ENCODE results near the gene MUSK.
"Not testable (repeated sequence)": the region's sequence is repeated elsewhere in the genome, so short reads cannot be mapped to it uniquely, and the experiment has no call there.

Gene MUSK

DNA sequence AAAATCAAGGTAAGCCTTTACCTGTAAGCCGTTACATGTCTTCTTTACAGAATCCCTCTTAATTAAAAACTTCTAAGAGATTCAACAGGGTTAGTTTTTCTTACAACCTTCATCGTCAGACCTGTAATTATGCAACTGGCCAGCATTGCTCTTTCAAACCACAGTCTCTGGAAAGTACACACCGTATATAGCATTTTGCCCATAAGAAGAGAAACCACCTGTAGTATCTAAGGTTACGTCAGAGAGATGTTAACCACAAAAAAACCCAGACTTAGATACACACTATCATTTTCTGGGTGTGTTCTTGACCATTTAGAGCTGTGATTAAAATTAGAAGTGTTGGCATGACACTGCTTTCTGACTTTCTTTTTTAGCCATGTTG lies 140.0 kb downstream of the MUSK start:
- no peak for DNase-seq (ENCODE audit: low read depth in 1 of 2, low spot score in 1 of 2)

DNA sequence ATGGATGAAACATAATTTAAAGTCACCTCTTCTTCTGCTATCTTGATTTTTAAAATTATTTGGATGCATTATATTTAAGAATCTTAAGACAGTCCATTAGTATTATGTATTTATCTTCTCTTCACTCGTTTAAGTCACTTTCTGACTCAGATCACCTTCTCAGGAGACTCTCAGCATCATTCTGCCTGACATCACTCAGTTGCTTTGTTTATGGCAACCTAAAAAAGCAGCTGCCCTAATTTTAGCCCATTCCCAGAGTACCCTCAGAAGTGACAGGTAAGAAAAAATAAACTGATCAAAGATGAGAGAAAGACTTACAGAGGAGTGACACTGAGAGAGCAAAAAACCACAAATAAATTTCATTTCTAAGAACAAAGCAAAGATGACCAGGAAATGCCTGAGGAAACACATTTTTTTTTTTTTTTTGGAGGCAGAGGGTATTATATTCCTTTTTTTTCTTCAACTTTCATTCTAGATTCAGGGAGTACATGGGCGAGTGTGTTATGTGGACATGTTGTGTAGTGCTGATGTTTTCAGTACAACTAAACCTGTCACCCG lies 140.5 kb downstream of the MUSK start:
- no peak for DNase-seq (ENCODE audit: low read depth in 1 of 2, low spot score in 1 of 2)

DNA sequence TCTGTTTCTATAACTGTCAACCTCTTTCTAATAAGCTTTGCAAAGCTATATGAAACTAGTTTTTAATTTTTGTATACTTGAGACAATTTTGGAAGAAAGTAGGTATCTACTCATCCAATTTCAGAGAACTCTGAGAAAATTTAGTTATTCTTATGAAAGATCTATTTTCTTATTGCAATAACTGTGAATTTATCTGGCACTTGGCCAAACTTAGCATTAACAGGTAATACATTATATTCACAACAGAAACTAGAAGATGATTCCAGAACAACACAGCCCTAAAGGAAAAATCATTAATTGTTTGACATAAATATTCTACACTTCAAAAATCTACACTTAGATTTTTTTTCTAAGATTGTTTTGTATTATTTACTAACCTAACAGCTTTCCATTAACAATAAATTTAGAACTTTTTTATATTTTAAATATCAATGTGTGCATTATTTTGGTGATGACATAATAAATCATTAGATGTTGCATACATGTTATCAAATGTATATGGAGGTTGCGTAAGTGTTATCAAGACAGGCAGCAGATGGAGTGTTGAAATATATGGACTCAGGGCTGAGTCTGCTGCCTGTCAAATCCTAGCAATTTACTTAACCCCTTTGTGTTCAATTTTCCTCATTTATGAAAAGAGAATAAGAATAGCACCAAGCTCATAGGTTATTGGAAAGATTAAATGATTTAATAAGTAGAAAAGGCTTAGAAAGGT lies 141.8 kb downstream of the MUSK start:
- DNase-seq (ENCODE audit: low read depth in 1 of 2, low spot score in 1 of 2) = no peak

DNA sequence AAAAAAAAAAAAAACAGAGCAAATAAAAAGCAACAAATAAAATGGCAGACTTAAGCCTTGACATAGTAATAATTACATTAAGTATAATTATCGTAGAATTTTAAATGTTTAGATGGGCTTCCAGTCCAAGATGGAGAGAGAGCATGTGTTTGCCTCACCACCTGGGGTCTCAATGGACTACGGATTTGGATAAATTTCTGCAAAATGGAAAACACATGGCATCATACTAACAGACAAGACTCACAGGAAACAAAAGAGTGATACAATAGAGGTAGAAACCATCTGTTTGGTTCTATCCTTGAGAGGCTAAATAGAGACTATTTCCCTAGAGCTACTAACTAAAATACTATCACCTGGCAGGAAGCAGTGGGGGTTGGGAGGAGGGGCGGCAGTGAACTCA lies 144.3 kb downstream of the MUSK start:
- DNase-seq (ENCODE audit: low read depth in 1 of 2, low spot score in 1 of 2) = no peak

DNA sequence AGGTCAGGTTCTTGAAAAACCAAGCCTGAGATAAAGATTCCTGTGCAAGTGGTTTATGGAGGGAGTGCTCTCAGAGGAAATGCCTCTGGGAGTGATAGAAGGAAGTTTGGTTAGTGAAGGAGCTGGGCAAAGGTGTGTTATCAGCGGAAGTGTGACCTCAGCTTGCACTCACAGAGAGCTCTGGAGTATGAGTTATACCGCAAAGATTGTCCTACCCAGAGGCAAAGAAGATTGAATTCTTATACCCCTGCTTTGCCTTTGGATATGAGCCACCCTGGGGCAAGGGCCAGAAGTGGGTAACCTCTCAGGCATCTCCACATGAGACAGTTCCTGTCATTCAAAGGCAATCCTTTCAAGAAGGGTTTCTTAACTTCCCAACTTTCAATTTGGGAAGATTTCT lies 145.6 kb downstream of the MUSK start:
- no peak for DNase-seq (ENCODE audit: low read depth in 1 of 2, low spot score in 1 of 2)

DNA sequence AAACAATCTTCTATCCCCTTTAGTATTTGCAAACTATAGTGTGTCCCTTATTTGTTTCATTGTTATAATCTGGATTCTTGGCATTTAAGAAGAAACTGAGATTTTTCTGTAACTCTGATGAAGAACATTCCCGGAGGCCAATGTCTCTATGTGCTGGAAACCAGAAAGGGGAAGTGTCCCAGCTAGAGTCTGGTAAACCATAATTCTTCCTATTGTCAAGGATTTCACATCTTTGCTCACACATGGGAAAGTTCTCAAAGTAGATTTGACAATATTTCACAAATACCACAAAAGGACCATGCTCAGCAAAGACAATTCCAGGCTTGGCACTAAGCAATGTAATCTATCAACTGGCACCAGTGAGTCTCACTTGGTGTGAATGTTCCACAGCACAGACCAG lies 146.8 kb downstream of the MUSK start:
- DNase-seq (ENCODE audit: low read depth in 1 of 2, low spot score in 1 of 2) = no peak

DNA sequence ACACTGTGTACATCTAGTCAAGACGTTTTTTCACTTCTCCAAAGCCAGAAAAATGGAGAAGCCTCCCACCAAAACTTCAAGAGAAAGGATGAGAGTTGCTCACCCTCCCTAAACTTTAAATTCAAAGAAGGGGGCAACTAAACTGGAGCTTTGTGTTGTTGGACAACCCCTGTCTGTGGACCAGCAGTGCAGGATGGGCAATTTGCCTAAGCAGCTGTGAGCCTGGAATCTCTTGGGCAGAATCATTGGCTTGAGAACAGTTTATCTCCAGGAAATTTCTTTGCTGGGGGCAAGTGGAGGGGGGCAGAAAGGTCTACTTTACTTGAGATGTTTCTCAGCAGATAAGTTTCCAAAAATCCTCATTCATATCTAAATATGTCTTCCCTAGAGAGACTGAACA lies 151.8 kb downstream of the MUSK start:
- no peak for DNase-seq (ENCODE audit: low read depth in 1 of 2, low spot score in 1 of 2)

DNA sequence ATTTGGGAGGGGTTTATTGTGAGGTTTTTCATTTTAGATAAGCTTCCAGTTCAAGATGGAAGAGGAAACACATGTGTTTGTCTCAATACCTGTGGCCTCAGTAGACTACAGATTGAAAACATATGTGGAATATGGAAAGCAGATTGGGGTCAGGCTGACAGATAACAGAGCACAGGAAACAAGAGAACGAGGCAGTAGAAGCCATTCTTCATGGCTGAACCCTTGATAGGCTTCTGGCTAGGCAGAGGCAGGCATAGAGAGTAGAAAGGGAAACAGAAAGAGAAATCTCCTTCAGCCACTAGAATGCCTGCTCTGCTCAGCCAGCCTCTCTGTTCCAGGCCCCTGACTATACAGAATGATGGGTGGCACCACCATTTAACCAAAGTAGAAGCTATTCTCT lies 152.5 kb downstream of the MUSK start:
- DNase-seq (ENCODE audit: low read depth in 1 of 2, low spot score in 1 of 2) = no peak

DNA sequence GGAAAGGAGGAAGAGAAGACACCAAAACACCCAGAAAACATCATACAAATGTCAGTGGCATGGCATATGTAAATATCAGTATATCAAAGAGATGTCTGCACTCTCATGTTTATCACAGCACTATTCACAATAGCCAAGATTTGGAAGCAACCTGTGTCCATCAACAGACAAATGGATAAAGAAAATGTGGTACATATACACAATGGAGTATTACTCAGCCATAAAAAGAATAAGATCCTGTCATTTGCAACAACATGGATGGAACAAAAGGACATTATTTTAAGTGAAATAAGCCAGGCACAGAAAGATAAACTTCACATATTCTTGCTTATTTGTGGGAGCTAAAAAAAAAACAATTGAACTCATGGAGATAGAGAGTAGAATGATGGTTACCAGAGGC lies 156.5 kb downstream of the MUSK start:
- DNase-seq (ENCODE audit: low read depth in 1 of 2, low spot score in 1 of 2) = not testable (repeated sequence)

DNA sequence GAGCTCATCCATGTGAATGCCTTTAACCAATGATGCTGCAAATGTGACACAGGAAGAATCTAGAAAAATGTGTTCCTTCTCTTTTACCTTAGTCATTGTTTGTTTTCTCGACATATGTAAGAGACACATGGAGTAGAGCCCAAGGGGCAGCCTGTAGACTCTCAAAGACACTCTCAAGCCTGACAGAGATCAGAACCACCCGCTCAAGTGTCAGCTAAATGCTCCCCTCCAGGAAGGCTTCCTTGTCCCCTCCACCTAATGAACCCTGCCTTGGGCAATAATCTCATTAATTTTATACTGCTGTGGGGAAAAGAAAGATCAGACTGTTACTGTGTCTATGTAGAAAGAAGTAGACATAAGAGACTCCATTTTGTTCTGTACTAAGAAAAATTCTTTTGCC lies 157.4 kb downstream of the MUSK start:
- DNase-seq (ENCODE audit: low read depth in 1 of 2, low spot score in 1 of 2) = no peak

DNA sequence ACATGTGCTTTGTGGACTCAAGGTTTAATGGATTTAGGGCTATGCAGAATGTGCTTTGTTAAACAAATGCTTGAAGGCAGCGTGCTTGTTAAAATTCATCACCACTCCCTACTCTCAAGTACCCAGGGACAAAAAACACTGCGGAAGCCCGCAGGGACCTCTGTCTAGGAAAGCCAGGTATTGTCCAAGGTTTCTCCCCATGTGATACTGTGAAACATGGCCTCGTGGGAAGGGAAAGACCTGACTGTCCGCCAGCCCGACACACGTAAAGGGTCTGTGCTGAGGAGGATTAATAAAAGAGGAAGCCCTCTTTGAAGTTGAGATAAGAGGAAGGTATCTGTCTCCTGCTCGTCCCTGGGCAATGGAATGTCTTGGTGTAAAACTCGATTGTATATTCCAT lies 157.8 kb downstream of the MUSK start:
- DNase-seq (ENCODE audit: low read depth in 1 of 2, low spot score in 1 of 2) = not testable (repeated sequence)

DNA sequence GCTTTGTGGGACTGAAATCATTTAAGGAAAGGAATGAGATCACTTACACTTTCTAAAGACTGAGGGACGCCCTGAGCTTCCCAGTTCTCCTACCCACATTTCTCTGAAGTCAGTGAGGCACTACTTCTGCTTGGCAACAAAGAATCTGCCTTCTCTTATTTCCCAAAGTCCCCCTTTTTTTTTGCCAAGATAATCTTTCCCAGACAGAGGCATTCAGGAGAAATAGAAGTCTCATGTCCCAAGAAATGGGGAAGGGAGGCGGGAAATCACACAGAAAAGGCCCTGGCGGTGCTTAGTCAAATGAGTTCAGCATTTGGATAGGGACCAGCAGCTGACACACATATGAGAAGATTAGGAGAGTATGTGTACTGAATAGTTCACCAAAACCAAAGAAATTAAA lies 159.7 kb downstream of the MUSK start:
- DNase-seq (ENCODE audit: low read depth in 1 of 2, low spot score in 1 of 2) = no peak

DNA sequence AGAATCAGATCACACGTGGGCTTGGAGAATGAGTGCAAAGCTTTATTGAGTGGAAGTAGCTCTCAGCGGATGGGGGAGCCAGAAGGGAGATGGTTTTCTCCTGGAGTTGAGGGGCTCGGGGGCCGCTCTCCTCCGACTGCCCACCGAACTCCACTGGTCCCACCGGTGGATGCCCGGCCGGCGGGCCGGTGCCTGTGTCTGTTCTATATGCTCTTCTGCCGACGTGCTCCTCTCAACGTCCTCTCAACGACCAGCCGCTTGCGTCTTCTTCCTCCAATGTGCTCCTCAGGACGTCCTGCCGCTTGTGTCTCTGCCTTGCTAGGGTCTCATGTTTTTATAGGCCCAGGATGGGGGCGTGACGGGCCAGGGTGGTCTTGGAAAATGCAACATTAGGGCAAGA lies 161.9 kb downstream of the MUSK start:
- no peak for DNase-seq (ENCODE audit: low read depth in 1 of 2, low spot score in 1 of 2)

DNA sequence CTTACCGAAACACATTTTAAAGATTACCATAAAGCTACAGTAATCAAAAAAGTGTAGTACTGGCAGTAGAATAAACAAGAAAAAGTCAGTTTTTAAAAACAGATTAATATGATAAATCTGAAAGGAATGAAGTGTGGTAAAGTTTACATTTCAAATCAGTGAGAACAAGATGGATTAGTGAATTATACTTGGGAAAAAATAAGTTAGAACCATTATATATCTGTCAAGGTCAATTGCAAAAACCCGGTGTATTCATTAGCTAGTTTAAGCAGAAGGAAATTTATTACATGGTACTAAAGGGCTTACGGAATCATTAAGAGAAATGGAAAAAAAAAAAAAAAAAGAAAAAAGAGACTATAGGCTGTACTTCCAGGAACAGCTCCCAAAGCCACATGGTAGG lies 164.3 kb downstream of the MUSK start:
- no peak for DNase-seq (ENCODE audit: low read depth in 1 of 2, low spot score in 1 of 2)

DNA sequence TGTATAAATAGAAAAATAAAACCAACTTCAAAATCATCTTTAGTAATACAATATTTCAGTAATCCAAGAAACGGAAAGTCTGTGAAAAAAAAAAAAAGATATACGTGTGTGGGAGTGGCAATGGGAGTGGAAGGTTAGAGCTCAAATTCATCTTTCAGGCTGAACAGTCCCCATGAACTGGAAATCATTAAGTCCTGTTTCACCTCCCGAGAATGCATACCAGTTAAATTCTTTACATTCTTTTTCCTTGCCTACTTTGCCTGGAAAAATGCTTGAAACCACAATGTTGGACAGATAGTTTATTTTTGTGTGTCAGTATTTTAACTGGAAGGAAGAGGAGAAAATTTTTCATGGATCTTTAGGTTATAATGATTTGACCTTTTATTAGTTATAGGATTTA lies 166.8 kb downstream of the MUSK start:
- DNase-seq (ENCODE audit: low read depth in 1 of 2, low spot score in 1 of 2) = no peak

DNA sequence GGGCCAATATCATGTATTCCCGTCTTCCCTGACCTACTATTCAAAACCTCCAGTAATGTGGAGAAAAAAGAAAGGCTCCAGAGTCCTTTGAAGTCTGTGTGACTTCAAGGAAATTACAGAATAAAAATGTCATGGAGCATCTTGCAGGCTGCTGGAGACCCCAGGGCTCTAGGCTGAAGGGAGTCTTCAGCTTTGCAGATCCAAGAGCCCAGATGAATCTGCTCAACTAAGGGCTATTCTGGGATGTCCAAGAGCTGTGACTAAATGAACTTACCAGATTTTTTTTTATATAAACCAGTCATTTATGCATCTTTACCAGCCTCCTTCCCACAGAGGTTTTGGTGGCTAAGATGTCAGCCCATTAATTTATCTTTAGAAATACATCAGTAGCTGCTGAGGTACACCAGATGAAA lies 167.3 kb downstream of the MUSK start:
- no peak for DNase-seq (ENCODE audit: low read depth in 1 of 2, low spot score in 1 of 2)

DNA sequence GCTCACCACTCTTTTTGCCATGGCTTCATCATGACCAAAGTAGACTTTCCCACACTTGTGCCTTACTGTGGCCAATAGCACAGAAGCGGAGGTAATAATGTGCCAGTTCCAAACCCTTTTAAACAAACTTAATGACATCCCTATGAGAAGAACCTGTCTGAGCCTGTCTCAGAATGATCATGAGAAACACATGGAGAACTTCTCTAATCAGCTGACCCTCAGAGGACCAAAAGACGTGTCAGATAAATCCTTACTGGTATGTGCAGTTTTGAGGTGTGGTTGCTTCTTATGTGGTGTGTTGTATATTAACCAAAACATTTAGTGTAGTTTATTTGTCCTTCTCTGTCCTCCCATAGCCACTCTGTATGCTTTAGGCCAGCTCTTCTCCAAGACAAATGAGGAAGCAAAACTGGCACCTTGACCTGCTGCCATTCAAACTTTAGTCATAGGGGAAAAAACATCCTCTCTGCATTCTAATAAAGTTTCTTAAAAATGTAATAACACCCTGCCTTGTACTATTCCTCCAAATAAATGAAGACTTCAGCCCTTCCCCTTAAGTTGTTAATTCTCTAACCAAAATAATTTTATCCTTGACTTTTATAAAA lies 168.9 kb downstream of the MUSK start:
- DNase-seq (ENCODE audit: low read depth in 1 of 2, low spot score in 1 of 2) = no peak

DNA sequence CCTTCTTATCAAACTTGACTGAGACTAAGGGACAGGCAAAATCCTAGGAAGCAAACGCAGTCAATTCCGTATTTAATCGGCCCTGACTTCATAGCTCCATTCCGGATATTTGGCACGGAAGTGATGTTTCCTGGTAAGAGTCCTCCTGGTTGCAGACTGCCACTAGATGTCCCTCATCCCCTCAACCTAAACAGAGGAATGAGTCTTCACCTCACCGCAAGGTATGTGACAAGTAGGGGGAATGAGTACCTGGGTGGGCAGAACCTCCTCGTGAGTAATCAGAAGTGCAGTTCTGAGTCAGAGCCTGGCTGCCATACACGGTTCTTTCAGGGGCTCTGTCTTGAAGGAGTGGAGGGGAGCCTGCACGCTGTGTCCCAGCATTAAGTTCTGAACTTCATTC lies 173.6 kb downstream of the MUSK start:
- DNase-seq (ENCODE audit: low read depth in 1 of 2, low spot score in 1 of 2) = no peak

DNA sequence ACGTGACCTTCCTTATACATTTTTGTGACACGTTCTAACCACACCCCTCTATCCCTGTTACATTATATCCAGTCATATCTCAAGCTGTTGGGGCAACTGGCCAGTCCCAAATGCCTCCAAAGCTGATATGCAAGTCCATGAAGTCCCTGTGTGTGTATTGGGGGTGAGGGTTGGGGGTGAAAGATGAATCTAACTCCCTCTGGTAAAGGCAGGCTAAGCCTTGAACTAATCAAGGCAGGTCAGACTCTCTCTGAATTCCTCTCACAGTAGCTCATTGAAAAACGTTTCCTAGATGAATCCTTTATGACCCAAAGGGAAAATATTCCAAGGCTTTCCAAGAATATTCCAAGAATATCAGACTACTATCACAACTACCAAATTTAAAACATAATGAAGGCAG lies 174.4 kb downstream of the MUSK start:
- DNase-seq (ENCODE audit: low read depth in 1 of 2, low spot score in 1 of 2) = no peak

DNA sequence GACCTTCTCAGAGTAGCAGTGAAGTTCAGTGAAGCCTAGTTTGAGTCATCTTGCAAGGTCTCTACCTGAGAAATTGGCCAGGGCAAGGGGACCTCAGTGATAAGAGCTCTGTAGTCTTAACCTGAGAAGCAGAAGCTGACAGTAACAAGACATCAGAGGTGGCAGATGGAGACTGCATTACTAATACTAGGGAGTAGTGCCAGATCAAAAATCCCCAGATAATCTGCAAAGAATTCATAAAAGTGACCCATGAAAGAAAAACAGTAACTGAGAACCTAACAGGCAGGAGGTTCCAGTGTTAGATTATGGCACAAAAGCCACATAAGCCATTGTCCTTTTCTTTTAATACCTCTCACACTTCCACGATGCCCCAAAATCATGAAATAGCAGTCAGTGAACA lies 175.5 kb downstream of the MUSK start:
- DNase-seq (ENCODE audit: low read depth in 1 of 2, low spot score in 1 of 2) = no peak

DNA sequence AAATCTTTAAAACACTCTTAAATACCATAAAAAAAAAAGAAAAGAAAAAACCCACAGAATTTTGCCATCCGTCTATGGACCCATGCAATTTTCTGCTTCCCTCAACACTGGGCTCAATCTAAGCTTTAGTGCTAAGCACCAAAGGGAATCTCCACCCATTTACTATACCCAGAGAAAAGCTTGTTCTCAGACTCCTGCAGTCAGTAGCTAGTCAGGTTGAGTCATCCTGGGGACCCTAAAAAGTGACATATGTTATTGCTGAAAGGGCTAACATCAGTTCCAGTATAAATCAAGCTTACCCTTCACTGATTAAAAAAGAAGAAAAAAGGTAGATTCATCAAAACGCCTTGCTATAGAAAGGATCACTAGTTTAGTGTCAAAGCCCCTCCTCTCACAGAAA lies 177.6 kb downstream of the MUSK start:
- DNase-seq (ENCODE audit: low read depth in 1 of 2, low spot score in 1 of 2) = no peak

DNA sequence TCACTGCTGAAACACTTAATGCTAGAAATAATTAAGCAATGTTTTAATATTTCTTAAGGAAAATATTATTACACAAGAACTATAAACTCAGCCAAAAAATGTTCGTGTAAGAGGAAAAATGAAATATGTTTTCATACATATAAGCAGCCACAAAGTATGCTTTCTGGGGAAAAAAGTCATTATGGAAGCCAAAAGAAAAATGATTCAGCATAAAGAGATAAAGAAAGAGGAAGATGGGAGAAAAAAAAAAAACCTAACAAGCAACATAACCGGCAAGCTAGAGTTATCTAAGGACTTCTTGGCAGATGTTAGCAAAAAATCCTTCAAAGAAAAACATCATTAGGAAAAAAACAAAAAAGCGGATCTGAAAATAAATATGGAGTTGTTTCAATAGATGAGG lies 179.1 kb downstream of the MUSK start:
- DNase-seq (ENCODE audit: low read depth in 1 of 2, low spot score in 1 of 2) = no peak

Measured in stimulated activated CD4-positive, alpha-beta T cell treated with anti-CD3 and anti-CD28 coated beads, Interleukin-15, amount 100 ng/mL, for 1 hour (primary cell).